ENCODE data around the gene NDP. TPM values are rescaled to one million over a fixed set of nuclear protein-coding genes. Genes with fewer than 3 reads are reported as not detected.

Gene NDP
- total RNA-seq, 2 donors from 2014 or later: not detected

- no peak overlapping the region for H3K4me3 Mint-ChIP-seq
- H3K36me3 Mint-ChIP-seq (ENCODE audit: low read depth): no peaks in the 10 kb centered on the region
- H3K4me1 Mint-ChIP-seq: no peaks in the 10 kb centered on the region
- DNase-seq: no peak
- Histone ChIP-seq H3K4me3 (ENCODE audit: low read length) (no peak overlapping the region), H3K9me3 (ENCODE audit: control insufficient read depth, low read length) (no peaks in the 10 kb centered on the region), H3K9ac (ENCODE audit: extremely low read depth, low read length, poor library complexity, severe bottlenecking) (no peak overlapping the region), H3K27me3 (ENCODE audit: control insufficient read depth, insufficient read depth, low read length, poor library complexity, severe bottlenecking) (no peaks in the 10 kb centered on the region), H3K27ac (ENCODE audit: low read depth, low read length) (no peak overlapping the region), H3K4me1 (ENCODE audit: control insufficient read depth, insufficient read depth, low read length) (no peaks in the 10 kb centered on the region), H3K36me3 (ENCODE audit: control insufficient read depth, insufficient read depth, low read length) (no peaks in the 10 kb centered on the region)
- TF ChIP-seq, protein P1, sequence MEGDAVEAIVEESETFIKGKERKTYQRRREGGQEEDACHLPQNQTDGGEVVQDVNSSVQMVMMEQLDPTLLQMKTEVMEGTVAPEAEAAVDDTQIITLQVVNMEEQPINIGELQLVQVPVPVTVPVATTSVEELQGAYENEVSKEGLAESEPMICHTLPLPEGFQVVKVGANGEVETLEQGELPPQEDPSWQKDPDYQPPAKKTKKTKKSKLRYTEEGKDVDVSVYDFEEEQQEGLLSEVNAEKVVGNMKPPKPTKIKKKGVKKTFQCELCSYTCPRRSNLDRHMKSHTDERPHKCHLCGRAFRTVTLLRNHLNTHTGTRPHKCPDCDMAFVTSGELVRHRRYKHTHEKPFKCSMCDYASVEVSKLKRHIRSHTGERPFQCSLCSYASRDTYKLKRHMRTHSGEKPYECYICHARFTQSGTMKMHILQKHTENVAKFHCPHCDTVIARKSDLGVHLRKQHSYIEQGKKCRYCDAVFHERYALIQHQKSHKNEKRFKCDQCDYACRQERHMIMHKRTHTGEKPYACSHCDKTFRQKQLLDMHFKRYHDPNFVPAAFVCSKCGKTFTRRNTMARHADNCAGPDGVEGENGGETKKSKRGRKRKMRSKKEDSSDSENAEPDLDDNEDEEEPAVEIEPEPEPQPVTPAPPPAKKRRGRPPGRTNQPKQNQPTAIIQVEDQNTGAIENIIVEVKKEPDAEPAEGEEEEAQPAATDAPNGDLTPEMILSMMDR (conservative IDR thresholded peaks at IDR 0.05): no peak
- H3K27me3 Mint-ChIP-seq (ENCODE audit: insufficient read depth): no peaks in the 10 kb centered on the region
- no peak overlapping the region for H3K27ac Mint-ChIP-seq
- H3K9me3 Mint-ChIP-seq: peaks cover 44% of the 10 kb centered on the region
- 100% methylated on average over 1 of the region's 1 CpG; no CpG with 5 or more reads in 1 of the 2 experiments for WGBS, 2 experiments (ENCODE audit: insufficient coverage in 1 of 2, insufficient read length in 1 of 2)
Measured at GRCh38 chrX:43998374-43998773, 25.2 kb upstream of the NDP start.

DNA sequence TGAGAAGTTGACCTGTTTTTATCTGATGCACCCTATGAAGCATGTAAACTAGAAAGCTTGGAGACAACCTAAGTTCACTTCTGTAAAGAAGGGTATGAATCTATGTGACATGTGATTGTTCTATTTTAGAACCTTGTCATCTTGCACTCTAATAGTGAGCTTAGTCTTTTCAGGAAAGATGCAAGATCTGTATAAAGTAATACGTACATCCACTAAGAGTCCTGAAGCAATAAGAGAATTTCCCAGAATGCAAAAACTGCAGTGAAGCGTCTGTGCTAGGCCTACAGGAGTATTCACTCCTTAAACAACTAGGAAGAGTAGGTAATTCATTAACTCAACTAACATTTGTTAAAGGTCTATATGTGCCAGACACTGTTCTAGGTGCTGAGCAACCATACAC is 23.3 kb upstream of the NDP start:
- TF ChIP-seq, protein P1 (conservative IDR thresholded peaks at IDR 0.05): no peak
- Mint-ChIP-seq H3K4me1 (no peaks in the 10 kb centered on the region), H3K27ac (no peak overlapping the region), H3K4me3 (no peak overlapping the region), H3K36me3 (ENCODE audit: low read depth) (no peaks in the 10 kb centered on the region), H3K27me3 (ENCODE audit: insufficient read depth) (no peaks in the 10 kb centered on the region), H3K9me3 (peaks cover 38% of the 10 kb centered on the region)
- whole genome bisulfite sequencing, 2 experiments (ENCODE audit: insufficient coverage in 1 of 2, insufficient read length in 1 of 2): 94% methylated on average over 2 of the region's 2 CpGs; no CpG with 5 or more reads in 1 of the 2 experiments
- Histone ChIP-seq H3K27me3 (ENCODE audit: control insufficient read depth, insufficient read depth, low read length, poor library complexity, severe bottlenecking) (no peaks in the 10 kb centered on the region), H3K36me3 (ENCODE audit: control insufficient read depth, insufficient read depth, low read length) (no peaks in the 10 kb centered on the region), H3K9ac (ENCODE audit: extremely low read depth, low read length, poor library complexity, severe bottlenecking) (no peak overlapping the region), H3K27ac (ENCODE audit: low read depth, low read length) (no peak overlapping the region), H3K4me1 (ENCODE audit: control insufficient read depth, insufficient read depth, low read length) (no peaks in the 10 kb centered on the region), H3K4me3 (ENCODE audit: low read length) (no peak overlapping the region), H3K9me3 (ENCODE audit: control insufficient read depth, low read length) (no peaks in the 10 kb centered on the region)
- DNase-seq: no peak

- Mint-ChIP-seq H3K4me1 (no peaks in the 10 kb centered on the region), H3K27ac (no peak overlapping the region), H3K36me3 (ENCODE audit: low read depth) (no peaks in the 10 kb centered on the region), H3K27me3 (ENCODE audit: insufficient read depth) (no peaks in the 10 kb centered on the region), H3K9me3 (peaks cover 38% of the 10 kb centered on the region), H3K4me3 (no peak overlapping the region)
- no peak for DNase-seq
- H3K9me3 ChIP-seq (ENCODE audit: control insufficient read depth, low read length): no peaks in the 10 kb centered on the region
- WGBS, 2 experiments (ENCODE audit: insufficient coverage in 1 of 2, insufficient read length in 1 of 2): 90 to 100% methylated on average over 2 to 5 of the region's 5 CpGs
- H3K27me3 ChIP-seq (ENCODE audit: control insufficient read depth, insufficient read depth, low read length, poor library complexity, severe bottlenecking): no peaks in the 10 kb centered on the region
- H3K27ac ChIP-seq (ENCODE audit: low read depth, low read length): no peak overlapping the region
- H3K36me3 ChIP-seq (ENCODE audit: control insufficient read depth, insufficient read depth, low read length): no peaks in the 10 kb centered on the region
- H3K9ac ChIP-seq (ENCODE audit: extremely low read depth, low read length, poor library complexity, severe bottlenecking): no peak overlapping the region
- TF ChIP-seq, protein P1 (conservative IDR thresholded peaks at IDR 0.05): no peak
- H3K4me1 ChIP-seq (ENCODE audit: control insufficient read depth, insufficient read depth, low read length): no peaks in the 10 kb centered on the region
- no peak overlapping the region for H3K4me3 ChIP-seq (ENCODE audit: low read length)
Measured at GRCh38 chrX:43986083-43986482, 12.9 kb upstream of the NDP start.
